C4-2B (cell line): Measurements from ENCODE around the gene ZNF341.

Experiments
- ZFX ChIP-seq: fragments of 450-650 bp; IDR thresholded peaks from 2 replicates; pipeline ENCODE4 v1.6.1; 2017
- TF ChIP-seq, protein P1 (sequence below): fragments of 450-650 bp; conservative IDR thresholded peaks from 2 replicates; pipeline ENCODE4 v1.5.1; 2017; ENCODE audit warnings: mild to moderate bottlenecking

DNA sequence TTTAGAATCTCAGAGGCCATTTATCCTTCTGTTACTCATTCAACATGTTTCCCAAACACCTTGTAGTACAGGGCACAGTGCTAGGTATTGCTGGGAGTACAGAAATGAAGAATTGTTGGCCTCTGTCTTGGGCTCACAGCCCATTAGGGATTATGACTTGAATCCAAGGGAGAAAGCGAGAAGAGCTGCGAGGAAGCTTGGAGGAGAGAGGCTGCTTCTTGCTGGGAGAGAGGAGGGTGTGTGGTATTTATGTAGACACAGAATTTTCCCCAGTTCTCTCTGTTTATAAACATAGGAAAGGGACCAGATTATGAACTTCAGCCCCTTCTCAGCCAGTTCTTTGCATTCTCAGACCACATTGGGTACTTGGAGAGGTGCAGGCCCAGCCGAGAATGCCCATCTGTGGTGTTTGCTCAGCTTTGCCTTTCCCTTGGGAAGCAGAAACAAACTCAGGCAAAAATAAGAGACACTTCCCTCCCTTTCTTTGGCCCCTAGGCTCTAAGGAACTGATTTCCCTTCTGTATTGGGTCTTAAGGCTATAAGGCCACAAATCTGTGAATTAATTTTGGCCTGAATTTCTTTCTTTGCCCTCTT lies 97.3 kb downstream of the ZNF341 start:
- TF ChIP-seq, protein P1, sequence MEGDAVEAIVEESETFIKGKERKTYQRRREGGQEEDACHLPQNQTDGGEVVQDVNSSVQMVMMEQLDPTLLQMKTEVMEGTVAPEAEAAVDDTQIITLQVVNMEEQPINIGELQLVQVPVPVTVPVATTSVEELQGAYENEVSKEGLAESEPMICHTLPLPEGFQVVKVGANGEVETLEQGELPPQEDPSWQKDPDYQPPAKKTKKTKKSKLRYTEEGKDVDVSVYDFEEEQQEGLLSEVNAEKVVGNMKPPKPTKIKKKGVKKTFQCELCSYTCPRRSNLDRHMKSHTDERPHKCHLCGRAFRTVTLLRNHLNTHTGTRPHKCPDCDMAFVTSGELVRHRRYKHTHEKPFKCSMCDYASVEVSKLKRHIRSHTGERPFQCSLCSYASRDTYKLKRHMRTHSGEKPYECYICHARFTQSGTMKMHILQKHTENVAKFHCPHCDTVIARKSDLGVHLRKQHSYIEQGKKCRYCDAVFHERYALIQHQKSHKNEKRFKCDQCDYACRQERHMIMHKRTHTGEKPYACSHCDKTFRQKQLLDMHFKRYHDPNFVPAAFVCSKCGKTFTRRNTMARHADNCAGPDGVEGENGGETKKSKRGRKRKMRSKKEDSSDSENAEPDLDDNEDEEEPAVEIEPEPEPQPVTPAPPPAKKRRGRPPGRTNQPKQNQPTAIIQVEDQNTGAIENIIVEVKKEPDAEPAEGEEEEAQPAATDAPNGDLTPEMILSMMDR: no peak
- TF ChIP-seq ZFX: no peak
